ENCODE measurements around the gene NOS1AP.
"Not testable (repeated sequence)": the region's sequence is repeated elsewhere in the genome, so short reads cannot be mapped to it uniquely, and the experiment has no call there.

Gene NOS1AP

GRCh38 chr1:162197615-162198421, 128.3 kb downstream of the NOS1AP start:
- no peak for DNase-seq

GRCh38 chr1:162200096-162200847, 130.8 kb downstream of the NOS1AP start:
- no peak for DNase-seq

GRCh38 chr1:162201062-162201461, 131.6 kb downstream of the NOS1AP start:
- DNase-seq = not testable (repeated sequence)

- no peak for DNase-seq
Measured at GRCh38 chr1:162204129-162204822, 134.8 kb downstream of the NOS1AP start.

- DNase-seq = no peak
Measured at GRCh38 chr1:162204823-162205155, 135.3 kb downstream of the NOS1AP start.

GRCh38 chr1:162206300-162206699, 136.8 kb downstream of the NOS1AP start:
- no peak for DNase-seq

GRCh38 chr1:162206749-162207635, 137.5 kb downstream of the NOS1AP start:
- DNase-seq = peak; percentile 100

GRCh38 chr1:162207862-162208261, 138.4 kb downstream of the NOS1AP start:
- no peak for DNase-seq

- no peak for DNase-seq
Measured at GRCh38 chr1:162210196-162210595, 140.7 kb downstream of the NOS1AP start.

GRCh38 chr1:162212713-162213112, 143.2 kb downstream of the NOS1AP start:
- DNase-seq = no peak

GRCh38 chr1:162213281-162213912, 143.9 kb downstream of the NOS1AP start:
- no peak for DNase-seq

- no peak for DNase-seq
Measured at GRCh38 chr1:162214202-162214601, 144.7 kb downstream of the NOS1AP start.

- no peak for DNase-seq
Measured at GRCh38 chr1:162215902-162216301, 146.4 kb downstream of the NOS1AP start.

- no peak for DNase-seq
Measured at GRCh38 chr1:162216604-162217003, 147.1 kb downstream of the NOS1AP start.

- no peak for DNase-seq
Measured at GRCh38 chr1:162217706-162218105, 148.2 kb downstream of the NOS1AP start.

- no peak for DNase-seq
Measured at GRCh38 chr1:162218546-162218945, 149.1 kb downstream of the NOS1AP start.

GRCh38 chr1:162218975-162219374, 149.5 kb downstream of the NOS1AP start:
- DNase-seq = no peak

GRCh38 chr1:162219461-162219860, 150.0 kb downstream of the NOS1AP start:
- peak; percentile 82 for DNase-seq

GRCh38 chr1:162220009-162220539, 150.6 kb downstream of the NOS1AP start:
- DNase-seq = no peak

GRCh38 chr1:162222014-162222413, 152.5 kb downstream of the NOS1AP start:
- no peak for DNase-seq

GRCh38 chr1:162222730-162223129, 153.2 kb downstream of the NOS1AP start:
- no peak for DNase-seq

- DNase-seq = no peak
Measured at GRCh38 chr1:162223488-162223887, 154.0 kb downstream of the NOS1AP start.
